Thyroid gland (tissue), 4 donors: Measurements from ENCODE around the gene PCNX3. TPM values are rescaled to one million over a fixed set of nuclear protein-coding genes. Genes with fewer than 3 reads are reported as not detected.

Source experiments
- DNase-seq, 2 donors: peaks; one replicate each; pipeline ENCODE4 v3.0.0-alpha.2; 2019
- H3K27ac ChIP-seq, 3 donors: fragments of 200-600 bp; sonication (generic); 1 replicate in 2 of 3; 2 replicates in 1 of 3; pipeline ENCODE4 v1.5.1; 2016 to 2019; ENCODE audit warnings: mild to moderate bottlenecking in 1 of 3, moderate library complexity in 1 of 3
- H3K27me3 ChIP-seq: fragments of 200-600 bp; sonication (generic); one replicate; pipeline ENCODE4 v1.5.1; 2019
- H3K36me3 ChIP-seq, 2 donors: fragments of 200-600 bp; sonication (generic); one replicate each; pipeline ENCODE4 v1.5.1; 2016 to 2019
- H3K4me1 ChIP-seq, 2 donors: fragments of 200-600 bp; sonication (generic); one replicate each; pipeline ENCODE4 v1.5.1; 2017 to 2019
- H3K4me3 ChIP-seq, 3 donors: fragments of 200-600 bp; sonication (generic); replicated peaks in 1 of 3; 1 replicate in 2 of 3; 2 replicates in 1 of 3; pipeline ENCODE4 v1.5.1; 2016; ENCODE audit warnings: mild to moderate bottlenecking in 1 of 3
- H3K9me3 ChIP-seq: fragments of 200-600 bp; sonication (generic); one replicate; pipeline ENCODE4 v1.5.1; 2017
- POLR2A ChIP-seq, 2 donors: fragments of 450-650 bp; IDR thresholded peaks; one replicate each; pipeline ENCODE4 v1.6.1; 2017; ENCODE audit warnings: antibody characterized with exemption in 2 of 2, mild to moderate bottlenecking in 2 of 2, moderate library complexity in 1 of 2
- WGBS, 2 donors: methylation state at CpG; one replicate each; pipeline ENCODE4 v1.1.5; 2017; 5-methylcytosine and 5-hydroxymethylcytosine counted together
- intact Hi-C: fragments of 100-400 bp; cut with DNase I; formaldehyde crosslinking; loops from one replicate; pipeline ENCODE4 v1.15.1; 2023
- total RNA-seq, 4 donors: library from RNA; depleted of rRNA; stranded (reverse); fragments of >200 nt; gene quantifications; one replicate each; pipeline ENCODE4 v1.2.3, GENCODE V29; 2016
- TF ChIP-seq, protein P1 (sequence below), 6 experiments: fragments of 200-600 bp in 3 of 6; fragments of 450-650 bp in 3 of 6; sonication (generic) in 3 of 6; IDR thresholded peaks; one replicate each; pipeline ENCODE4 v1.5.1; 2016 to 2019; ENCODE audit warnings: antibody characterized with exemption in 6 of 6, mild to moderate bottlenecking in 2 of 6, inconsistent platforms in 1 of 6, moderate library complexity in 1 of 6

The PCNX3 gene
- total RNA-seq, 4 donors from 2014 or later = 18.9 to 54.2 (median 47.0) TPM

GRCh38 chr11:65615950-65616574, 486 bp downstream of the PCNX3 start:
- Histone ChIP-seq H3K4me3 (peak overlapping the region; percentile 23 to 95 (median 57)), H3K27ac (peak overlapping the region in 2 of 3 donors; percentile 50 to 72), H3K27me3 (no peaks in the 10 kb centered on the region), H3K36me3 (peaks cover 34 to 38% of the 10 kb centered on the region in 2 donors), H3K4me1 (peaks cover 30 to 34% of the 10 kb centered on the region in 2 donors), H3K9me3 (no peaks in the 10 kb centered on the region)
- DNase-seq = peak in 1 of 2 donors; percentile 27
- WGBS, 2 donors = 1 to 3% methylated on average over 10 to 16 of the region's 50 CpGs
- TF ChIP-seq, protein P1, sequence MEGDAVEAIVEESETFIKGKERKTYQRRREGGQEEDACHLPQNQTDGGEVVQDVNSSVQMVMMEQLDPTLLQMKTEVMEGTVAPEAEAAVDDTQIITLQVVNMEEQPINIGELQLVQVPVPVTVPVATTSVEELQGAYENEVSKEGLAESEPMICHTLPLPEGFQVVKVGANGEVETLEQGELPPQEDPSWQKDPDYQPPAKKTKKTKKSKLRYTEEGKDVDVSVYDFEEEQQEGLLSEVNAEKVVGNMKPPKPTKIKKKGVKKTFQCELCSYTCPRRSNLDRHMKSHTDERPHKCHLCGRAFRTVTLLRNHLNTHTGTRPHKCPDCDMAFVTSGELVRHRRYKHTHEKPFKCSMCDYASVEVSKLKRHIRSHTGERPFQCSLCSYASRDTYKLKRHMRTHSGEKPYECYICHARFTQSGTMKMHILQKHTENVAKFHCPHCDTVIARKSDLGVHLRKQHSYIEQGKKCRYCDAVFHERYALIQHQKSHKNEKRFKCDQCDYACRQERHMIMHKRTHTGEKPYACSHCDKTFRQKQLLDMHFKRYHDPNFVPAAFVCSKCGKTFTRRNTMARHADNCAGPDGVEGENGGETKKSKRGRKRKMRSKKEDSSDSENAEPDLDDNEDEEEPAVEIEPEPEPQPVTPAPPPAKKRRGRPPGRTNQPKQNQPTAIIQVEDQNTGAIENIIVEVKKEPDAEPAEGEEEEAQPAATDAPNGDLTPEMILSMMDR (IDR thresholded peaks at IDR 0.05) = no peak
- no peak for TF ChIP-seq POLR2A (IDR thresholded peaks at IDR 0.05)
- intact Hi-C loops = loop anchor here (5.0 kb wide), 2 partner anchors 36 to 689 kb away; no protein-coding TSS in a partner anchor

DNA sequence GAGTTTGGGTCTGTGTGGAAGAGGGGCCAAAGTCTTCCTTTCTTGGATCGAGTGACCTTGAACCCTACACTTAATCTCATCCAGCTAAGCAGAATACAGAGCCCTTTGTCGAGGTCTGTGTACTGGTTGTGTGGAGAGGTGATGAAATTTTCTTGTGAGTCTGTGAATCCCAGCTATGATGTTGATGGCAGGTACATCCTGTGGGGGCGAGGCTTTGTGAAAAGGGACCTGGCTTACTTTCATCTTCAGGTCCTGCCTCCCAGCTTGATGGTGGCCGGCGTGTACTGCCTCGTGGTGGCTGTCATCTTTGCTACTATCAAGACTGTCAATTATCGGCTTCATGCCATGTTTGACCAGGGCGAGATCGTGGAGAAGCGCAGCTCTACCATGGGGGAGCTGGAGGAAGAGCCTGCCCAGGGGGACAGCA, 1.0 kb downstream of the PCNX3 start:
- intact Hi-C loops = loop anchor here (5.0 kb wide), 2 partner anchors 36 to 689 kb away; no protein-coding TSS in a partner anchor
- WGBS, 2 donors = 67 to 68% methylated on average over 10 of the region's 10 CpGs
- Histone ChIP-seq H3K27me3 (no peaks in the 10 kb centered on the region), H3K9me3 (no peaks in the 10 kb centered on the region), H3K4me3 (peak overlapping the region in 2 of 3 donors; percentile 57 to 95), H3K4me1 (peaks cover 30% of the 10 kb centered on the region in 2 donors), H3K27ac (no peak overlapping the region), H3K36me3 (peaks cover 34 to 43% of the 10 kb centered on the region in 2 donors)
- no peak for DNase-seq
- no peak for TF ChIP-seq POLR2A (IDR thresholded peaks at IDR 0.05)
- TF ChIP-seq, protein P1 (IDR thresholded peaks at IDR 0.05) = no peak

DNA sequence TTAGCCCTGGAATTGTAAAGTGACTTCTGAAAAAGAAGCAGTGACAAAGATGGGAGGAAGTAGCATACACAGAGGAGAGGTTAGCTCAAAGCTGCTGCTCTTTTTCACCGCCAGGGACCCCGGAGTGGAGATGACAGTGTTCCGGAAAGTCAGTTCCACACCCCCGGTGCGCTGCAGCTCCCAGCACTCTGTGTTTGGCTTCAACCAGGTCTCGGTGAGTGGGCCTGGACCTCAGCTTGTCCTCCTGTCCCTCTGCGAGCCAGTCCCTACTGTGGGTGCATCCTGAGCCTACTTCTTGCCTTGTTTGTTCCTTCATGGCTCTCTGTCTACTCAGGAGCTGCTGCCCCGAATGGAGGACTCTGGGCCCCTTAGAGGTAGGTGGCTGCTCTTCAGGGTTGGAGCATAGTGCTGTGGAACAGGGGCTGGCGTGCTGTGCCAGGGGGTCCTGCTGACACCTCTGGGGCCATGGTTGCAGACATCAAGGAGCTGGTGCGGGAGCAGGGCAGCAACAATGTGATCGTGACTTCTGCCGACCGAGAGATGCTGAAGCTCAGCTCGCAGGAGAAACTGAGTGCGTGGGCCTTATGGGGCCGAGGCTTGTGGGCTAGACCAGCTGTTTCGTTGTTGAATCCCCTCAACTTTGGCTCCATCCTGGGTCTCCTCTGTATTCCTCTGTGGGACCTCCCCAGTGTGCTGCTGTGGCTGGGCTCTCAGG, 1.7 kb downstream of the PCNX3 start:
- 92 to 94% methylated on average over 16 to 17 of the region's 17 CpGs for WGBS, 2 donors
- intact Hi-C loops = loop anchor here (5.0 kb wide), 2 partner anchors 35 to 690 kb away; no protein-coding TSS in a partner anchor
- peaks cover 34 to 45% of the 10 kb centered on the region in 2 donors for H3K36me3 ChIP-seq
- no peak overlapping the region for H3K27ac ChIP-seq
- H3K9me3 ChIP-seq = no peaks in the 10 kb centered on the region
- H3K27me3 ChIP-seq = no peaks in the 10 kb centered on the region
- no peak for DNase-seq
- H3K4me1 ChIP-seq = peaks cover 23 to 26% of the 10 kb centered on the region in 2 donors
- H3K4me3 ChIP-seq = no peak overlapping the region
- TF ChIP-seq, protein P1 (IDR thresholded peaks at IDR 0.05) = no peak
- no peak for TF ChIP-seq POLR2A (IDR thresholded peaks at IDR 0.05)

DNA sequence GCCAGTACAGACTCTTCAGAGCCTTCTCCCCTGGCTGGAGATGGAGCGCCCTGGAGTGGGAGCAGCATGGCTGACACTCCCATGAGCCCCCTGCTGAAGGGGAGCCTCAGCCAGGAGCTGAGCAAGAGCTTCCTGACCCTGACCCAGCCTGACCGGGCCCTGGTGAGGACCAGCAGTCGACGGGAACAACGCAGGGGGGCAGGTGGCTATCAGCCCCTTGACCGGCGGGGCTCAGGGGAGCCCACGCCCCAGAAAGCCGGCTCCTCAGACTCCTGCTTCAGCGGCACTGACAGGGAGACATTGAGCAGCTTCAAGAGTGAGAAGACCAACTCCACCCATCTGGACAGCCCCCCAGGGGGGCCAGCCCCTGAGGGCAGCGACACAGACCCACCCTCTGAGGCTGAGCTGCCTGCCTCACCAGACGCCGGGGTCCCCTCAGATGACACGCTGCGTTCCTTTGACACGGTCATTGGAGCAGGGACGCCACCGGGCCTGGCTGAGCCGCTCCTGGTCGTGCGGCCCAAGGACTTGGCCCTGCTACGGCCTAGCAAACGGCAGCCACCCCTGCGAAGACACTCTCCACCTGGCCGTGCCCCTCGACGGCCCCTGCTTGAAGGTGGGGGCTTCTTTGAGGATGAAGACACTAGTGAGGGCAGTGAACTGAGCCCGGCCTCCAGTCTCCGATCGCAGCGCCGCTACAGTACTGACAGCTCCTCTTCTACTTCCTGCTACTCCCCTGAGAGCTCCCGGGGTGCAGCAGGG, 2.6 kb downstream of the PCNX3 start:
- no peaks in the 10 kb centered on the region for H3K27me3 ChIP-seq
- no peak for DNase-seq
- TF ChIP-seq, protein P1 (IDR thresholded peaks at IDR 0.05) = no peak
- no peak for TF ChIP-seq POLR2A (IDR thresholded peaks at IDR 0.05)
- no peaks in the 10 kb centered on the region for H3K9me3 ChIP-seq
- no peak overlapping the region for H3K4me3 ChIP-seq
- peaks cover 36 to 51% of the 10 kb centered on the region in 2 donors for H3K36me3 ChIP-seq
- 79 to 85% methylated on average over 26 to 30 of the region's 33 CpGs for WGBS, 2 donors
- intact Hi-C loops = loop anchor here (5.0 kb wide), 2 partner anchors 34 to 691 kb away; no protein-coding TSS in a partner anchor
- no peak overlapping the region for H3K27ac ChIP-seq
- peaks cover 16 to 17% of the 10 kb centered on the region in 2 donors for H3K4me1 ChIP-seq
